DND-41 (cell line): ENCODE data around the gene TAF5L.

ENCODE experiments used
- ATAC-seq: fragments of 200-7000 bp; cut with Tn5 transposase; 3 replicates; pipeline ENCODE4 v1.9.1; 2021; ENCODE audit warnings: low read depth; ENCODE audit not compliant: insufficient read depth
- DNase-seq: peaks from one replicate; pipeline ENCODE4 v3.0.0-alpha.2; 2020
- H2AFZ ChIP-seq: 2 replicates; pipeline ENCODE4 v1.6.0; 2012; ENCODE audit warnings: low read depth, low read length
- H3K27ac ChIP-seq: 2 replicates; pipeline ENCODE4 v1.5.1; 2012; ENCODE audit warnings: low read length, inconsistent platforms
- H3K27me3 ChIP-seq: fragments of 200-600 bp; sonication (generic); 2 replicates; pipeline ENCODE4 v1.6.0; 2012; ENCODE audit warnings: low read length, mild to moderate bottlenecking, inconsistent platforms; ENCODE audit not compliant: insufficient read depth, poor library complexity
- H3K36me3 ChIP-seq: 2 replicates; pipeline ENCODE4 v1.5.1; 2012; ENCODE audit warnings: low read length, inconsistent platforms; ENCODE audit not compliant: insufficient read depth
- H3K4me1 ChIP-seq: 2 replicates; pipeline ENCODE4 v1.5.1; 2012; ENCODE audit warnings: mild to moderate bottlenecking, low read length; ENCODE audit not compliant: insufficient read depth
- H3K4me2 ChIP-seq: 2 replicates; pipeline ENCODE4 v1.6.0; 2012; ENCODE audit warnings: mild to moderate bottlenecking, moderate library complexity, low read length, inconsistent platforms; ENCODE audit not compliant: insufficient read depth
- H3K4me3 ChIP-seq, 2 experiments: fragments of 200-600 bp in 1 of 2; shearing (Covaris generic) in 1 of 2; 2 replicates each; pipeline ENCODE4 v1.5.1; 2012 to 2016; ENCODE audit warnings: inconsistent platforms in 2 of 2, low read length in 2 of 2, mild to moderate bottlenecking in 2 of 2, low read depth in 1 of 2, moderate library complexity in 1 of 2
- H3K79me2 ChIP-seq: 2 replicates; pipeline ENCODE4 v1.6.0; 2012; ENCODE audit warnings: low read length, inconsistent platforms; ENCODE audit not compliant: insufficient read depth
- H3K9ac ChIP-seq: 2 replicates; pipeline ENCODE4 v1.6.0; 2012; ENCODE audit warnings: low read depth, mild to moderate bottlenecking, inconsistent platforms, low read length, moderate library complexity
- H3K9me3 ChIP-seq: 2 replicates; pipeline ENCODE4 v1.5.1; 2012; ENCODE audit warnings: low read length, moderate library complexity, mild to moderate bottlenecking, inconsistent platforms; ENCODE audit not compliant: insufficient read depth, severe bottlenecking
- H4K20me1 ChIP-seq: 2 replicates; pipeline ENCODE4 v1.6.0; 2012; ENCODE audit warnings: low read length; ENCODE audit not compliant: insufficient read depth
- CTCF ChIP-seq: IDR thresholded peaks from 2 replicates; pipeline ENCODE4 v1.5.1; 2012; ENCODE audit warnings: borderline replicate concordance, low read length, moderate library complexity, mild to moderate bottlenecking; ENCODE audit not compliant: poor library complexity, severe bottlenecking; ENCODE audit errors: extremely low read depth
- EZH2 ChIP-seq: IDR thresholded peaks from 3 replicates; pipeline ENCODE4 v1.6.1; 2012; ENCODE audit warnings: borderline replicate concordance, low read depth, mild to moderate bottlenecking, moderate library complexity, low read length, inconsistent platforms; ENCODE audit not compliant: severe bottlenecking

Gene TAF5L

GRCh38 chr1:229585338-229585737, 40.6 kb downstream of the TAF5L start:
- Histone ChIP-seq H3K9me3 (no peaks in the 10 kb centered on the region), H3K4me1 (no peaks in the 10 kb centered on the region), H3K4me3 (no peak overlapping the region), H3K27ac (no peak overlapping the region), H3K4me2 (no peak overlapping the region), H3K79me2 (no peaks in the 10 kb centered on the region), H3K36me3 (no peaks in the 10 kb centered on the region), H2AFZ (no peak overlapping the region), H3K27me3 (no peaks in the 10 kb centered on the region), H4K20me1 (no peaks in the 10 kb centered on the region), H3K9ac (no peak overlapping the region)
- DNase-seq (no peak), ATAC-seq (no peak)
- TF ChIP-seq EZH2 (no peak), CTCF (no peak)

- H3K4me2 ChIP-seq, result no peak overlapping the region
- no peaks in the 10 kb centered on the region for H3K4me1 ChIP-seq
- no peak overlapping the region for H3K4me3 ChIP-seq
- no peaks in the 10 kb centered on the region for H3K79me2 ChIP-seq
- H4K20me1 ChIP-seq, result no peaks in the 10 kb centered on the region
- H3K27me3 ChIP-seq, result no peaks in the 10 kb centered on the region
- no peaks in the 10 kb centered on the region for H3K9me3 ChIP-seq
- H2AFZ ChIP-seq, result no peak overlapping the region
- ATAC-seq (no peak), DNase-seq (no peak)
- H3K9ac ChIP-seq, result no peak overlapping the region
- H3K27ac ChIP-seq, result no peak overlapping the region
- no peaks in the 10 kb centered on the region for H3K36me3 ChIP-seq
- no peak for TF ChIP-seq CTCF
- TF ChIP-seq EZH2, result no peak
Measured at GRCh38 chr1:229582715-229583114, 43.2 kb downstream of the TAF5L start.

- Histone ChIP-seq H3K9ac (no peak overlapping the region), H3K4me1 (no peaks in the 10 kb centered on the region), H4K20me1 (no peaks in the 10 kb centered on the region), H3K36me3 (no peaks in the 10 kb centered on the region), H2AFZ (no peak overlapping the region), H3K4me2 (no peak overlapping the region), H3K79me2 (no peaks in the 10 kb centered on the region), H3K27ac (no peak overlapping the region), H3K27me3 (no peaks in the 10 kb centered on the region), H3K4me3 (no peak overlapping the region), H3K9me3 (no peaks in the 10 kb centered on the region)
- ATAC-seq, result no peak
- TF ChIP-seq CTCF, result no peak
- no peak for TF ChIP-seq EZH2
- DNase-seq, result no peak
Measured at GRCh38 chr1:229582011-229582694, 43.8 kb downstream of the TAF5L start.

- no peaks in the 10 kb centered on the region for H3K4me1 ChIP-seq
- TF ChIP-seq CTCF, result no peak
- TF ChIP-seq EZH2, result no peak
- no peak overlapping the region for H3K4me2 ChIP-seq
- H3K4me3 ChIP-seq, result no peak overlapping the region
- H3K36me3 ChIP-seq, result no peaks in the 10 kb centered on the region
- H3K27me3 ChIP-seq, result no peaks in the 10 kb centered on the region
- no peaks in the 10 kb centered on the region for H4K20me1 ChIP-seq
- H3K27ac ChIP-seq, result no peak overlapping the region
- no peak overlapping the region for H2AFZ ChIP-seq
- no peaks in the 10 kb centered on the region for H3K79me2 ChIP-seq
- ATAC-seq, result no peak
- no peak for DNase-seq
- H3K9ac ChIP-seq, result no peak overlapping the region
- H3K9me3 ChIP-seq, result no peaks in the 10 kb centered on the region
Measured at GRCh38 chr1:229581485-229581884, 44.4 kb downstream of the TAF5L start.
